PFSK-1 (cell line): Measurements from ENCODE around the gene SRPK2.

Experiments
- FOXP2 ChIP-seq: optimal IDR thresholded peaks from 2 replicates; pipeline ENCODE3; 2011; ENCODE audit warnings: borderline replicate concordance, control low read depth, inconsistent platforms; ENCODE audit not compliant: insufficient read depth; ENCODE audit errors: extremely low read length, extremely low read depth
- POLR2AphosphoS5 ChIP-seq: IDR thresholded peaks from 2 replicates; pipeline ENCODE4 v1.6.1; 2012; ENCODE audit warnings: low read depth, mild to moderate bottlenecking, control low read depth, low read length, moderate library complexity
- REST ChIP-seq, 2 experiments: IDR thresholded peaks; 2 replicates each; pipeline versions ENCODE4 v1.6.1 to v1.8.0; 2011 to 2012; ENCODE audit warnings: low read depth in 2 of 2, low read length in 2 of 2, control low read depth in 1 of 2, inconsistent platforms in 1 of 2, mild to moderate bottlenecking in 1 of 2, moderate library complexity in 1 of 2; ENCODE audit not compliant: insufficient read depth in 1 of 2
- SIN3A ChIP-seq: IDR thresholded peaks from 2 replicates; pipeline ENCODE4 v1.6.1; 2012; ENCODE audit warnings: mild to moderate bottlenecking, low read length, moderate library complexity, borderline replicate concordance; ENCODE audit not compliant: insufficient read depth
- TAF1 ChIP-seq: IDR thresholded peaks from 2 replicates; pipeline ENCODE4 v1.6.1; 2012; ENCODE audit warnings: low read length, control low read depth, borderline replicate concordance; ENCODE audit not compliant: insufficient read depth

SRPK2 gene

GRCh38 chr7:105222953-105223352 is 165.8 kb downstream of the SRPK2 start:
- TF ChIP-seq REST (IDR thresholded peaks at IDR 0.05; ENCODE audit: insufficient read depth in 1 of 2, low read depth in 2 of 2, low read length in 2 of 2) = no peak
- TF ChIP-seq TAF1 = no peak
- no peak for TF ChIP-seq SIN3A
- TF ChIP-seq FOXP2 = no peak
- no peak for TF ChIP-seq POLR2AphosphoS5

GRCh38 chr7:105219771-105220160 is 169.0 kb downstream of the SRPK2 start:
- TF ChIP-seq POLR2AphosphoS5 = no peak
- no peak for TF ChIP-seq SIN3A
- no peak for TF ChIP-seq TAF1
- no peak for TF ChIP-seq REST (IDR thresholded peaks at IDR 0.05; ENCODE audit: insufficient read depth in 1 of 2, low read depth in 2 of 2, low read length in 2 of 2)
- TF ChIP-seq FOXP2 = no peak

DNA sequence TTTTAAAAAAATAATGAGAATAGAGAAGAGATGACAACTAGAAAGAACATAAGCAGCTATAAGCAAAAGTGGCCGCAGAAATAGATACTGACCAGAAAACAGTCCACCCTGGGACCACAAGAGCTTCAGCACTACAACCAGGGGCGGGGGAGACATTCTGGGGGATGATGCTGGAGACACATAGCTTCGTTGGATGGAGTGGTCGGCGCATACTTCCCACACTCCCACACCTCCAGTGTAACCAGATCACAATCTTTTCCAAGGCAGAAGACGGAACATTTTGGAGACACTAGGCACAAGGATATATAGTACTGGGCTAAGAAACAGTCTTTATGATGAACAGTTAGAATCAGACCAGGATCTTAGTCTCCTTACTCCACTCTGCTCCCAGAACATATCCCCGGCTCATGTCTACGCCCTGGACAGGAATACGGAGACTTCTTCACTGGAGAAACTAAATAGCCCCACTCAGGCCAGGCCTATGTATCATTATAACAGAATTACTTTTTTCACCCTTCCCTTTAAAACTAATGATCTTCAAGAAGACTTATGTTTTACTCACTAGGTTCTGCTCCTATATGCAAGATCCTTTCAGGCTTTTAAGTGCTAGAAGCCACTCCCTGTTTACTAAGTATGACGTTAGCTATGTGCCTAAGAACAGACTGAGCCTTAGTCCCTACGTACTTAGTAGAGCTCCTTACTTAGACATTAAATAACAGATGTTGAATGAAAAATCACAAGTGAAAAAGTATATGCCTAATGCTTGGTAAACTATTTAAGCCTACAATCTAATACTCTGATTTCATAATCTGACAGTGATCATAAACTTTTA is 169.6 kb downstream of the SRPK2 start:
- TF ChIP-seq FOXP2 = no peak
- TF ChIP-seq POLR2AphosphoS5 = no peak
- TF ChIP-seq TAF1 = no peak
- no peak for TF ChIP-seq REST (IDR thresholded peaks at IDR 0.05; ENCODE audit: insufficient read depth in 1 of 2, low read depth in 2 of 2, low read length in 2 of 2)
- TF ChIP-seq SIN3A = no peak

DNA sequence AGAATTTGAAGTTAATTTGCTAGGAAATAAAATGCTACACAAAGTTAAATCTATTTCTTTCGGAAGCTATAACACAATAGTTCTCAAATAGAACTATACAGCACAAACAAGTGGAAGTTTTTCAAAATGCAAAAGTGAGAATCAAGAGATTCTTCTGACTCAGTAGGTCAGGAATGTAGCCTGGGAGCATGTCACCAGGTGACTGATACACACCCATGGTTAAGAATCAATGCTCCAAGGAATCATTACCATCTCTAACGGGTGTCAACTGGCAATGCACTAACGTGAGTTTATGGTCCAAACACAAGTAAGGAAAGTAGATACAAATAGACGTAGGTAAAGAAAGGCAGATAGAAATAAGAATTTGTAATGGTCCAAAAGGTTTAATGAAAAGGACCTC is 170.5 kb downstream of the SRPK2 start:
- TF ChIP-seq FOXP2 = no peak
- TF ChIP-seq REST (IDR thresholded peaks at IDR 0.05; ENCODE audit: insufficient read depth in 1 of 2, low read depth in 2 of 2, low read length in 2 of 2) = no peak
- TF ChIP-seq TAF1 = no peak
- TF ChIP-seq SIN3A = no peak

DNA sequence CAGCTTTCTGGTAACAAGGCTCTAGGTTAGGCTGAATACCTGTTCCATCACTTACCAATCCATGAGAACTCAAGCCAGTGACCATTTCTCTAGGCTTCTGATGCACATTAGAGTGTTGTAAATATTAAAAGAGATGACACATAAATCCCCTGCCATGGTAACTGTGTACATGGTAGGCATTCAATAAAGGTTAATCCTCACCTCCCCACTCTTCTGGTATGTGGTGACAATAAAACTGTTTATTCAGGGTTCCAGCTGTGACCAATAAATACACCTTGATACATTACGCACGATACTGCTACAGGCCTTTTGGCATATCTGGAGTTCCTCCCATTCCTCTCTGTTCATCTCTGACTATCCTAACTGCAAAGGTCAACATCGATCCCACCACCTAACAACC is 171.9 kb downstream of the SRPK2 start:
- no peak for TF ChIP-seq TAF1
- TF ChIP-seq FOXP2 = no peak
- TF ChIP-seq SIN3A = no peak
- no peak for TF ChIP-seq POLR2AphosphoS5
- TF ChIP-seq REST (IDR thresholded peaks at IDR 0.05; ENCODE audit: insufficient read depth in 1 of 2, low read depth in 2 of 2, low read length in 2 of 2) = no peak
